ENCODE measurements around the gene NPHP1. TPM values are rescaled to one million over a fixed set of nuclear protein-coding genes. Genes with fewer than 3 reads are reported as not detected.

NPHP1 gene
- total and polyA plus RNA-seq, 2 of the 8 experiments (the other 6 are each of a cell fraction or from before 2014, with no cell fraction given): 1.4 to 2.8 TPM

DNA sequence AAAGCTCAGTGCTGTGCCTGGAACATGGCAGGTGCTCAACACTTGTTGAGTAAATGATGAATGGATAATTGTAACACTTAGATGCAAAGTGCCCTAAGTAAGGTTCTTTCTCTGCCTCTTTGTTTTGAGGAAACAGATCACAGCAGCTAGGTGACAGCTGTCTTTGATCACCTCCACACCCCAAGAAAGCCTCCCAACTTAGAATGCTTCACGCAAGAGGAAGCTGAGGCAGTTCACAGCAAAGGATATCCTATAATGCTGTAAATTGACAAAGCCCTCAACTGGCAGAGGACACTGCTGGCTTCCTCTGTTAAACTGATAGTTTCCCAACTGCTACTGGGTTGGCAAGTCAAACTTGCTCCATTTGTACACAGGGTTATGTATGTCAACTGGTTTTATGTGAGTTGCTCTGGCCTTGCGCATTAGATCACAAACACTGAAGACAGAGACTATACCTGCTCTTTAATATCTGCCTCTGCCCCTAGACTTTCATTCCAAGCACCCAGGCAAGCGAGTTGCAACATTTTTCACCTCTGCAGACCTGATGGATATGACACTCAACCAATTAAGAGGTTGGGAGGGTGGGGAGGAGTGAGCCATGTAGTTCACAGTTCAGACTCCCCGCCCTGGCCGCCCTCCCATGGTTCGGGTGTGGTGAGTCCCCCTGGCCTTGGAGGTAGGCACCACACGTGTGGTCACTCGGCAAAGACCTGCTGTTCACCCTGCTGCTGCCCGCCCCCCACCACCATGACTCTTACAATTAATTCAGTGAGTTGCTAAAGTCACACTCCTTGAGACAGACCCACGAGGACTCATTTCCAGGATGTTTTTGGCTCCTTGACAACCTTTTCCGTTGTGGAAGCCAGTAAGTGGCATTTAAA lies 84.4 kb downstream of the NPHP1 start:
- ChIA-PET CTCF (ENCODE audit: partially characterized antibody) (interaction anchor here (0.6 to 0.7 kb wide), 2 partner anchors 24 to 605 kb away, joined by 3 read pairs; no protein-coding TSS in a partner anchor), POLR2A (ENCODE audit: partially characterized antibody) (no interaction called here)
- Histone ChIP-seq H3K9ac (replicated peaks in 1 of 4; ENCODE audit: extremely low read depth in 1 of 4, low read depth in 3 of 4, low read length in 3 of 4) (no peak overlapping the region), H2AK5ac (ENCODE audit: low read depth, low read length) (no peak overlapping the region), H3K79me2 (ENCODE audit: control insufficient read depth in 1 of 2, insufficient read depth in 2 of 2, low read length in 2 of 2) (no peaks in the 10 kb centered on the region), H3K14ac (ENCODE audit: insufficient read length) (no peak overlapping the region), H2BK12ac (ENCODE audit: low read depth, low read length) (no peak overlapping the region), H3K23ac (ENCODE audit: insufficient read length) (no peak overlapping the region), H2BK5ac (ENCODE audit: low read depth, low read length) (no peak overlapping the region), H4K5ac (ENCODE audit: insufficient read length, low read depth, low read length) (no peak overlapping the region), H3K79me1 (ENCODE audit: low read depth, low read length) (no peaks in the 10 kb centered on the region), H3K4me3 (ENCODE audit: extremely low read depth in 1 of 4, insufficient read depth in 2 of 4, low read depth in 3 of 4, low read length in 4 of 4) (no peak overlapping the region), H3K4me1 (replicated peaks in 1 of 4; ENCODE audit: control insufficient read depth in 3 of 4, insufficient read depth in 4 of 4, low read length in 3 of 4) (peaks cover 0 to 5% (median 2%) of the 10 kb centered on the region in 4 experiments; a peak in 4 of 7 replicates), H3K27ac (ENCODE audit: low read depth, low read length) (no peak overlapping the region), H2BK15ac (ENCODE audit: low read length) (no peak overlapping the region), H4K20me1 (replicated peaks in 1 of 2; ENCODE audit: control insufficient read depth in 1 of 2, insufficient read depth in 2 of 2, low read length in 2 of 2) (no peaks in the 10 kb centered on the region), H3K4me2 (ENCODE audit: insufficient read depth in 1 of 2, low read depth in 2 of 2, low read length in 2 of 2) (no peak overlapping the region), H2AFZ (ENCODE audit: low read length) (no peak overlapping the region), H3K36me3 (ENCODE audit: control insufficient read depth in 2 of 4, insufficient read depth in 4 of 4, low read length in 3 of 4) (no peaks in the 10 kb centered on the region), H2BK20ac (ENCODE audit: low read length) (no peak overlapping the region), H3K23me2 (ENCODE audit: low read depth, low read length) (peaks cover 7% of the 10 kb centered on the region), H2BK120ac (replicated peaks; ENCODE audit: low read depth, low read length) (no peak overlapping the region), H3K56ac (replicated peaks; ENCODE audit: insufficient read length, low read depth, low read length) (no peak overlapping the region), H3K9me3 (ENCODE audit: insufficient read depth in 2 of 2, low read depth in 1 of 2, low read length in 1 of 2) (no peaks in the 10 kb centered on the region), H4K8ac (ENCODE audit: extremely low read depth, insufficient read depth, low read length) (no peak overlapping the region; the same call in 1 of the 2 replicates), H3K4ac (replicated peaks; ENCODE audit: insufficient read length, low read depth, low read length) (no peak overlapping the region), H3K27me3 (replicated peaks in 1 of 4; ENCODE audit: control insufficient read depth in 3 of 4, extremely low read depth in 1 of 4, insufficient read depth in 3 of 4, low read length in 3 of 4) (peaks cover 0 to 15% (median 9%) of the 10 kb centered on the region in 4 experiments; a peak in 6 of 7 replicates), H3K18ac (ENCODE audit: extremely low read depth, low read length) (no peak overlapping the region), H4K91ac (replicated peaks; ENCODE audit: insufficient read length, low read length) (no peak overlapping the region)
- WGBS, 2 experiments (ENCODE audit: extremely low coverage in 1 of 2, insufficient coverage in 1 of 2, insufficient read length in 1 of 2, insufficient replicate concordance in 2 of 2, low coverage in 1 of 2, low lambda C conversion rate in 2 of 2, missing lambda C conversion rate in 1 of 2): 85% methylated on average over 11 of the region's 11 CpGs; no CpG with 5 or more reads in 1 of the 2 experiments
- TF ChIP-seq CHD2 (IDR thresholded peaks at IDR 0.05; ENCODE audit: low read length) (no peak), SP2 (IDR thresholded peaks at IDR 0.05; ENCODE audit: low read length) (no peak), FOSL1 (IDR thresholded peaks at IDR 0.05; ENCODE audit: insufficient read depth, low read depth, low read length) (no peak), TBP (IDR thresholded peaks at IDR 0.05; ENCODE audit: low read depth, low read length) (no peak)
- FAIRE-seq (no peak), DNase-seq (ENCODE audit: low read depth in 1 of 2, low spot score in 2 of 2) (no peak)
